ENCODE data around the gene SCN5A. TPM values are rescaled to one million over a fixed set of nuclear protein-coding genes. Genes with fewer than 3 reads are reported as not detected.

SCN5A gene
- total and polyA plus RNA-seq, 7 donors: under 0.01 to 1.9 (median 0.51) TPM

DNA sequence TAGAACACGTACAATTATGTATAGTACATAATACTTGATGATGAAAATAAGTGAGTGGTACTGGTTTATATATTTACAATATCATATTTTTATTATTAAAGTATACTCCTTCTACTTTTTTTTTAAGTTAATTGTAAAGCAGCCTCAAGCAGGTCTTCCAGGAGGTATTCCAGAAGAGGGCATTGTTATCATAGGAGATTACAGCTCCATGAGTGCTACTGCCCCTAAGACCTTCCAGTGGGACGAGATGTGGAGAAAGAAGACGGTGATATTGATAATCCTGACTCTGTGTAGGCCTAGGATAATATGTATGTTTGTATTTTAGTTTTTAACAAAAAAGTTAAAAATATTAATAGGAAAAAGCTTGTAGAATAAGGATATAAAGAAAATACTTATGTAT lies 40.3 kb upstream of the SCN5A start:
- no peaks in the 10 kb centered on the region for H3K4me1 ChIP-seq
- DNase-seq: no peak
- H3K4me3 ChIP-seq: no peak overlapping the region
- no peaks in the 10 kb centered on the region for H3K36me3 ChIP-seq
- no peaks in the 10 kb centered on the region for H3K9me3 ChIP-seq
- TF ChIP-seq POLR2A (IDR thresholded peaks at IDR 0.05) (no peak), EP300 (IDR thresholded peaks at IDR 0.05) (no peak), POLR2AphosphoS5 (IDR thresholded peaks at IDR 0.05) (no peak)
- TF ChIP-seq, protein P1, sequence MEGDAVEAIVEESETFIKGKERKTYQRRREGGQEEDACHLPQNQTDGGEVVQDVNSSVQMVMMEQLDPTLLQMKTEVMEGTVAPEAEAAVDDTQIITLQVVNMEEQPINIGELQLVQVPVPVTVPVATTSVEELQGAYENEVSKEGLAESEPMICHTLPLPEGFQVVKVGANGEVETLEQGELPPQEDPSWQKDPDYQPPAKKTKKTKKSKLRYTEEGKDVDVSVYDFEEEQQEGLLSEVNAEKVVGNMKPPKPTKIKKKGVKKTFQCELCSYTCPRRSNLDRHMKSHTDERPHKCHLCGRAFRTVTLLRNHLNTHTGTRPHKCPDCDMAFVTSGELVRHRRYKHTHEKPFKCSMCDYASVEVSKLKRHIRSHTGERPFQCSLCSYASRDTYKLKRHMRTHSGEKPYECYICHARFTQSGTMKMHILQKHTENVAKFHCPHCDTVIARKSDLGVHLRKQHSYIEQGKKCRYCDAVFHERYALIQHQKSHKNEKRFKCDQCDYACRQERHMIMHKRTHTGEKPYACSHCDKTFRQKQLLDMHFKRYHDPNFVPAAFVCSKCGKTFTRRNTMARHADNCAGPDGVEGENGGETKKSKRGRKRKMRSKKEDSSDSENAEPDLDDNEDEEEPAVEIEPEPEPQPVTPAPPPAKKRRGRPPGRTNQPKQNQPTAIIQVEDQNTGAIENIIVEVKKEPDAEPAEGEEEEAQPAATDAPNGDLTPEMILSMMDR (IDR thresholded peaks at IDR 0.05): no peak
- 86 to 91% methylated on average over 3 of the region's 3 CpGs for WGBS, 2 donors
- intact Hi-C loops (cut with DNase I): no loop called here
- H3K27ac ChIP-seq: no peak overlapping the region
- no peaks in the 10 kb centered on the region for H3K27me3 ChIP-seq

DNA sequence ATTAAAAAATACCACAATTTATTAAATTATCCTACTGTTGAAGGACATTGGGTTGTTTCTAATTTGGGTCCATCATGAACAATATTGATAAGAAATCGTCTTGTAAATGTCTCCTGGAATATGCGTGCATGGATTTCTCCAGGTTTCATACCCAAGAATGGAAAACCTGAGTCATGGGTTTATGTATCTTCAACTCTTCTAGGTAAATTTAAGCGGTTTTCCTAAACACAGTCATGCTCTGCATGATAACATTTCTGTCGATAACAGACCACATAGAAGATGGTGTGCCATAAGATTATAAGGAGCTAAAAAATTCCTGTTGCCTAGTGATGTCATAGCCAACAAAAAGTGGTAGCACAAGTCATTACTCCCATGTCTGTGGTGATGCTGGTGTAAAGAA lies 39.9 kb upstream of the SCN5A start:
- Histone ChIP-seq H3K9me3 (no peaks in the 10 kb centered on the region), H3K4me1 (no peaks in the 10 kb centered on the region), H3K4me3 (no peak overlapping the region), H3K36me3 (no peaks in the 10 kb centered on the region), H3K27me3 (no peaks in the 10 kb centered on the region), H3K27ac (no peak overlapping the region)
- intact Hi-C loops (cut with DNase I): no loop called here
- TF ChIP-seq POLR2AphosphoS5 (IDR thresholded peaks at IDR 0.05): no peak
- DNase-seq: no peak
- WGBS, 2 donors: 92 to 94% methylated on average over 4 of the region's 4 CpGs

DNA sequence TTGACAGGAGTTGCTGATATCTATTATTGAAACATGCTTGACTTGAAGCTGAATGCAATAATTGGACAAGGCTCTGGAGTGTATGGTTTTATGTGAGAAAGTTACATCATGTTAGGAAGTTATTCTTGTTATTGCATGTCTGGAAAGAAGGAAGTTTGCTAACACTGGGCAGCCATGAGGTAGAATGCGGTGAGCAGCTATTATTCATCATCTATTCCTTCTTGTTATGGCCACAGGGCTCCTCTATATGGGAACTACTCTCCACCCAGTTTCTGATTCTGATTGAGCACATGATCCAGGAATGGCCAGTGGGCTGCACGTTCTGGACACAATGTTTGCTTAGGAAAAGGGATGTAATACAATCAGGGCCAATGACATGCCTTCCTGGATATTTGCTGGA lies 37.8 kb upstream of the SCN5A start:
- Histone ChIP-seq H3K27ac (no peak overlapping the region), H3K4me3 (no peak overlapping the region), H3K9me3 (no peaks in the 10 kb centered on the region), H3K27me3 (no peaks in the 10 kb centered on the region), H3K4me1 (no peaks in the 10 kb centered on the region), H3K36me3 (no peaks in the 10 kb centered on the region)
- TF ChIP-seq POLR2AphosphoS5 (IDR thresholded peaks at IDR 0.05) (no peak), POLR2A (IDR thresholded peaks at IDR 0.05) (no peak), EP300 (IDR thresholded peaks at IDR 0.05) (no peak)
- TF ChIP-seq, protein P1 (IDR thresholded peaks at IDR 0.05): no peak
- DNase-seq: no peak
- WGBS, 2 donors: 62 to 69% methylated on average over 2 of the region's 2 CpGs
- intact Hi-C loops (cut with DNase I): no loop called here

DNA sequence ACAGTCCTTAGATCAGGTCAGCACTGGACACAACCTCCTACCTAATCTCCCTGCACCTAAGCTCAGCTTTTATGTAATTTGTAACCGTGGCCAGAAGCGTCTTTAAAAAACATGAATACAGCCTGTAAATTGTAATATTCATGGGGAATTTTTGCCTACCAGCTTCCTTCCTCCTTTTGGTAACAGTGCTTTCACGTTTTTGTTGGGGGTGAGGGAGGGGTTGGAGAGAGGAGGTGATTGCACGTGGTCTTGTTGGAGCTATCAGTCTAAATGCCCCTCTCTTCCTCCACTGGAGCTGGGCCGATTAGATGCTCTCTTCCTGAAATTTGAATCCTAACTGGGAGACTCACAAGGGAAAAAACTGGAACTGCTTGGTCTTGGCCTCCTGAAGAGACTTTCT lies 35.1 kb upstream of the SCN5A start:
- intact Hi-C loops (cut with DNase I): no loop called here
- no peak for DNase-seq
- TF ChIP-seq EP300 (IDR thresholded peaks at IDR 0.05) (no peak), POLR2AphosphoS5 (IDR thresholded peaks at IDR 0.05) (no peak), POLR2A (IDR thresholded peaks at IDR 0.05) (no peak)
- TF ChIP-seq, protein P1 (IDR thresholded peaks at IDR 0.05): no peak
- Histone ChIP-seq H3K4me1 (no peaks in the 10 kb centered on the region), H3K27me3 (no peaks in the 10 kb centered on the region), H3K4me3 (no peak overlapping the region), H3K27ac (no peak overlapping the region), H3K9me3 (no peaks in the 10 kb centered on the region), H3K36me3 (no peaks in the 10 kb centered on the region)
- WGBS, 2 donors: 33 to 50% methylated on average over 5 of the region's 5 CpGs

DNA sequence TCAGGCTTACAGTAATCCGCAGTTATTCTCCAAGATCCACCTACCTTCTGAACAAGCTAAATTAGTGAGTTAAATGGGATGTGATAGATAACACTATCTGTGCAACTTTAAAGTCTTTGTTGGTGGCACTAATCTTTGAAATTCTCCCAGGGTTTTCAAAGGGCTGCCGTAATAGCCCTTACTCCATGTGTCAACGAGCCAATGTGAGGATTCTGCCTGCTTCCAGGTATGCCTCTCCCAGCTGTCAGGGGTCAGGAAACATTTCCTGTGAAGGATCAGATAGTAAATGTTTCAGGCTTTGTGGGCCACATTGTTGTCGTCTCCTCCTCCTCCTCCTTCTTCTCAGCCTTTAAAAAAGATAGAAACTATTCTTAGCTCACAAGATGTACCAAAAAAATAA lies 20.2 kb upstream of the SCN5A start:
- Histone ChIP-seq H3K27ac (no peak overlapping the region), H3K4me3 (no peak overlapping the region), H3K36me3 (no peaks in the 10 kb centered on the region), H3K27me3 (no peaks in the 10 kb centered on the region), H3K9me3 (peaks cover 0 to 7% (median 0%) of the 10 kb centered on the region in 4 donors), H3K4me1 (no peaks in the 10 kb centered on the region)
- no peak for DNase-seq
- intact Hi-C loops (cut with DNase I): no loop called here
- no peak for TF ChIP-seq POLR2A (IDR thresholded peaks at IDR 0.05)
- TF ChIP-seq EP300 (IDR thresholded peaks at IDR 0.05): no peak
- TF ChIP-seq POLR2AphosphoS5 (IDR thresholded peaks at IDR 0.05): no peak
- TF ChIP-seq, protein P1 (IDR thresholded peaks at IDR 0.05): no peak
- WGBS, 2 donors: 34 to 53% methylated on average over 4 of the region's 4 CpGs
